NCI-H69 (cell line): ENCODE measurements around the gene FCHSD1.

Experiments used
- DNase-seq: peaks from one replicate; lab custom pipeline; 2025; lab: John Stamatoyannopoulos, UW

FCHSD1 gene

DNA sequence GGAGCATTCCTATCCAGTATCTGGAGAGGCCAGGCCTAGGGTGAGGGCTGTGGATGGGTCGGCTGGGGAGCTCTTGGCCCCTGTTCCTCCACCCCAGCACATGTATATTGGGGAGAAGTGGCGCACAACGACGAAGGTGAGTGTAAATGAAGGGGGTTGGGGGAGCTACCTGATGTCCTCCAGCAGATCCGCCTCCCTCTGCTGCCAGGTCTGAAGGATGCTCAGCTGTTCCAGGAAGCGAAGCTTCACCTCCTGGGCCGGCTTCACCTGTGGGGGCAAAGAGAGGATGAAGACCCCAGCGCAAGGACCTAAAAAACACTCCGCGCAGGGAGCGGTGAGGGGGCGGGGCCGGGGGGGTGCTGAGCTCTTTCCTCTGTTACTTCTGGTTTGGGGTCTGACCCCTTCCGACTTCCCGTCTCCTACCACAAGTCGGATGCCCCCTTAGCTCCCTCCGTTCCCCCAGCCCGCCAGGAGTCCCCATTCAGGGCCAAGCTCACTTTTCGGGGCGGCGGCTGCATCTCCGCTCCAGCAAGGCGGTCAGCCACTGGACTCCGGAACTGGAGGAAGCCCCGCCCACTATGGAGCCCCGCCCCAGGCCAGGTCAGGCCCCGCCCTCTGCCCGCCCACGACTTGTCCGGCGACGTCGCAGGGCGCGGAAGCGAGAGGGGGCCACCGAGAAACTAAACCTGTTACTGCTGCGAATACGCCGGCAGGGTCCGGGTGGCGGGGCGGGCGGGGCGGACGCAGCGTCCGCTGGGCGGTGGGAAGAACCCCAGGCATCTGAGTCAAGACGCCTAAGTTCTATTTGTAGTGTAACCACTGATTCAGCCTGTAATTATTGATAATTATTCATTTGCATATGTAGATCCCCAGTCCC lies at the start of gene FCHSD1:
FCHSD1 (minus strand) TSS at position 568 of the 877 bp plus-strand sequence; CDS start at position 518, 50 bp downstream.
- peak; percentile 87 for DNase-seq

DNA sequence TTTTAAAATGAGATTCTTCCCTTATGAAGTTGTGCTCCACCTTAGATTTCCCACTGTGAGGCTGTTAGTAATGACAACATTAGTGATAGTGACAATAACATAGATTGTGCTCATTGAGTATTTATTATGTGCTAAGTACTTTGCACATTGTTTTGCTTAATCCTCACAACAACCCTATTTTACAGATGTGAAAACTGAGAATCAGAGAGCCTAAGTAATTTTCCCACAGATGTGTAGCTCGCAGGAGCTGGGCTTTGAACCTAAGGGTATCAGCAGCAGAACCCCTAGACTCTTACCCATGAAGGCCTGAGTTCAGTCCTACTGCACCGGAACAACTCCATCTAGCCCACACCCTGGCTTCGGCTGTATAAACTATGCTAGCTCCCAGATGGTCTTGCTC lies 46.4 kb upstream of the FCHSD1 start:
- no peak for DNase-seq

DNA sequence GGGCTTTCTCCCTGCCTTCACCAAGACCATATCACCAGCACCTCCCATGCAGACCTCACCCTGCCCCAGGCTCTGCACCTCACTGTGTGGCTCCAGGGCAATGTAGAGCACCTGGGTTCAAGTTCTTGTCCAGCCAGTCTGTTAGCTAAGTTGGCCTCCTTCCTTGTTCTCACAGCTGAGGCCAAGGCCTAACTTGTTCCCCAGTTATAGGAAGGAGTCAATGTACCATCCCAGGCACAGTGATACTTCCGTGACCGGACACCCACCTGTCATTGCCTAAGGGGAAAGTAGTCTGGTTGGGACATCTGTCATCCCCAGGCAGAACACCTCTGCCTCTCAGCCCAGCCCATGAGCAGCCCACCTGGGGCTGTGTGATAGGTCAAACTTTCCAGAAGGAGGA lies 45.2 kb upstream of the FCHSD1 start:
- no peak for DNase-seq

DNA sequence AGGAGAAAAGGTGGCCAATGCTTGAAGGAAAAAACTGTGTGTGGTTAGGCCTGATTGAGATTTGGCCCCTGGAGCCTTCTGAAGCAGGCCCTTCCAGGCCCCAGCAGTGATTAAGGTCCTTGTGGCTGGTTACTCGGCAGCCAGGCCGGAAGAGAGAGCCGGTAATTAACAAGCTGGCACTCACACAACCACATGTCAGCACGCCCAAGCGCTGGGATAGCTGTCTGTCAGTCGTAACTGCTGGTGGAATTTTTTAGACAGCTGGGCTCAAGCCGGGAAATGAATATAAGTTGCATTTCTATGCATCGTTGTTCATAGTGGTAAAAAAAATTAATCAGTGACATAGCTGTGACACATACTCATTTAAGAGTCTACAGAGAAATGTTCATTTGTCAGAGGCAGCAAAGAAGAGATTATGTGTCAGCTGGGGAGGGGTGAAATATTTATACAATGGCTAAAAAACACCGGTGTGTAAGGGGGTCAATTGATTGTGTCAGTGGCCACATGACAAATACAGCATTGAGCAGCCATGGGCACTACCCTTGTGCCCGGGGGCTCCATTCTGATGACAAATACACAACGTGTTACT lies 44.5 kb upstream of the FCHSD1 start:
- DNase-seq: peak; percentile 87

DNA sequence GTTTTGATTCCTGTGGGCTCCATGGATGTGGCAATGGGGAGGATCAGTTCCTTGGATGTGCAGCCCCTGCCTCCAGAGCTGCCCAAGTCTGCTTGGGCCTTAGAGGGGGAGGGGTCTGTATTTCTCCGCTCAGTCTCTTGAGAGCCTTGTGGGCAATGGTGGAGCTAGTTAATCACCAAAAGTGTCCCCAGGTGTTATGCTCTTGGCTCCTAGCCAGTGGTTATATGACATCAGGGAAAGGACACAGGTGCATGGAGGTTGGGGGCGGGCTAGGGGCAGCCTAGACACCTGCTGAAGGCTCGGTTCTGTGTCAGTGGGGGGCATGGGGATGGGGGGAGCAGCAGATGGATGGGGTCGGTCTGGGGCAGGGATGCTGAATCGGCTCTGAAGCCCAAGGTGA lies 43.3 kb upstream of the FCHSD1 start:
- peak; percentile 76 for DNase-seq

DNA sequence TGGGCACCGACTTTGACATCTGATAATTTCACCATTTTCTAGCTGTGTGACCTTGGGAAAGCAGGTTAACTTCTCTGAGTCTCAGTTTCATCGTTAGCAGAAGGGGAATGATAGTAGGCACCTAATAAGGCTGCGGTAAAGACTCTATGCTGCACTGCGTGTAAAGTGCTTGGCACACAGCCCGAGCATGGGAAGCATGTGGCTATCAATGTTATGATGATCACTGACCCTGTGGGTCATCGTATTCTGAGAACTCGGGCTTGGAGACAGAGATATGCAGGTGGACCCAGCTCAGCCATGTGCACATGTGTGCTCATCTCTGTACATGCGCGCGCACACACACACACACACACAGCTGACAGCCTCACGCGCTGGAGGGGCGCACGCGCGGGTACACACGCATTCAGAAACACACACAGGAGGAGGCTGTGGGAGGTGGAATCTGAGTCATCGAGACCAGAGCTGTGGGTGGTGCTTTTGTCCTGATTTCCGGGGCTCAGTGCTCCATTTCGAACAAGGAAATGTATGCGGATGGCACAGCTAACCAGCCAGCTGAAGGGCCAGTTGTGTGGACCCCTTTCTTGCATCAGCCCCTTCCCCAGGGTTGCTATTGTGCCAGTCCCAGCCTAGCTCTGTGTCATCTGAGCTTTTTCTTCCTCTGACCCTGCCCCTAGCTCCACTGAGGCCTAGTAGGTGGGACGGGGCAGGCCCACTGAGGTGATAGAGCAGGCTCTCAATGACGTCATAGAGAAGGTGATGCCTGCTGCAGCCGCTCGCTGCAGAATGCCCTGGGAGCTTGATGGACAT lies 41.9 kb upstream of the FCHSD1 start:
- DNase-seq: peak; percentile 44

DNA sequence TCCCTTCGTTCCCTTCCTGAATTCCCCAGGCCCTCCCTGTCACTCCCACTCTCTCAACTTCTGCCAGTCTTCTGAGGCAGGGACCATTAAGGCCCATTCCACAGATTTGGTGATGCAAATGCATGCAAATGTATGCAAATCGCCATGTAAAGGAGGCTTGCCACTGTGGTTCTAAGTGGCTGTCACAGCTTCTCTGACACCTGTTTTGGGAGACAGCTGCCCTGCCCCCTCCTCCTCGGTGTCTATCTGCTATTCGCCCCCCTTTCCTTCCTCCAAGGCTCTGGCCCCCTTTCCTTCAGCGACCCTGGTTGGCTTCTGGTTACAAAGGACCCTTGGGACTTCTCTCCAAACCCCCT lies 41.3 kb upstream of the FCHSD1 start:
- DNase-seq: no peak

DNA sequence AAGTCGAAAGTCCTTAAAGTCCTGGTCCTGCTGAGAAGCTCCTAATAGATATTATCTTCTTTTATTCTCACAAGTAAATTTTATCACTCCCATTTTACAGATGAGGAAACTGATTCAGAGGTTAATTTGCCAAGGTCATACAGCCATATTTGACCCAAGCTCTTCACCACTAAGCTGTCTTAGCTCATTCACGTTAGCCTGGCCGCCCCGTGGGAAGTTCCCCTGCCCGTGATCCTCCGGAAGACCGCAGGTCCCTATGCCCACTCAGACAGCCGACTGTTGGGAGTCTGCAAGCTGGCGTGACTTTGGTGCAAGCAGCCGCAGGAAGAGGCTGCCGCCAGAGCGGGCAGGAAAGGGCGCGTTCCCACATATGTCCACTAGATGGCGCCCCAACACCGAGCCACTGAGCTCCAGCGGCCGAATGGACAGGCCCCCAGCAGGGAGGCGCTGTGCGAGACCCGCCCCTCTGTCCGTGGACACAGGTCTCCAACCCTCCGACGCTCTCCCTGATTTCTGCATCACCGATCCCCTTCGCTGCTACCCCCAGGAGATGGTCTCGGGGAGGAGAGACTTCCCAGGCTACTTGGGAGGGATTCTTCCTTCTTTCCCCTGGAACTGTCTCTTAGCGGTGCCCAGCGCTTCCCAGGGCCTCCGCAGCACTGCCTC lies 40.8 kb upstream of the FCHSD1 start:
- peak; percentile 76 for DNase-seq

DNA sequence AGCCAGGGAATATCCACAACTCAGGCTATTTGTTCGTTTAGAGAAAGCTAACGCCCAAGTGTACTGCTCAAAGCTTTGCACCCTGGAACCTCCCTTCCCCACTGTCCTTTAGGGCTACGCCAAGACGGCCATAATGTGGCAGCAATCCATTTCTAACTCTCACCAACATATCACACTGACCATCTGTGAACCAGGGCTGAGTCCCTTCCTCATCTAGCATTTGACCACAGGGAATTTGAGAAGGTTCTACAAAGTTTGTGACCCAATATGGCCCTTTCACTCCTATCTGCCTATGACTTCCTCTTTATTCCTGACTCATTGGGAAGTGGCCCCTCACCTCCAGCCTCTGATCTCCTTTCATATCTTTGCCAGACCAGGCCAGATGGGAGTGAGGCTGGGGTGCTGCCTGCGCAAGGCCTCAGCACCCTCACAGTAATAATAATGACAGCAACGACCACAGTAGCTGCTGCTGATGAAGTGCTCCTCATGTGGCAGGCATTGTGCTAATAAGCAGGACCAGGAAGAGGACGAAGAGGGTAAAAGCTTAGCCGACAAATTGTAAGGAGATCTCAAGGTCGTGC lies 40.2 kb upstream of the FCHSD1 start:
- no peak for DNase-seq

DNA sequence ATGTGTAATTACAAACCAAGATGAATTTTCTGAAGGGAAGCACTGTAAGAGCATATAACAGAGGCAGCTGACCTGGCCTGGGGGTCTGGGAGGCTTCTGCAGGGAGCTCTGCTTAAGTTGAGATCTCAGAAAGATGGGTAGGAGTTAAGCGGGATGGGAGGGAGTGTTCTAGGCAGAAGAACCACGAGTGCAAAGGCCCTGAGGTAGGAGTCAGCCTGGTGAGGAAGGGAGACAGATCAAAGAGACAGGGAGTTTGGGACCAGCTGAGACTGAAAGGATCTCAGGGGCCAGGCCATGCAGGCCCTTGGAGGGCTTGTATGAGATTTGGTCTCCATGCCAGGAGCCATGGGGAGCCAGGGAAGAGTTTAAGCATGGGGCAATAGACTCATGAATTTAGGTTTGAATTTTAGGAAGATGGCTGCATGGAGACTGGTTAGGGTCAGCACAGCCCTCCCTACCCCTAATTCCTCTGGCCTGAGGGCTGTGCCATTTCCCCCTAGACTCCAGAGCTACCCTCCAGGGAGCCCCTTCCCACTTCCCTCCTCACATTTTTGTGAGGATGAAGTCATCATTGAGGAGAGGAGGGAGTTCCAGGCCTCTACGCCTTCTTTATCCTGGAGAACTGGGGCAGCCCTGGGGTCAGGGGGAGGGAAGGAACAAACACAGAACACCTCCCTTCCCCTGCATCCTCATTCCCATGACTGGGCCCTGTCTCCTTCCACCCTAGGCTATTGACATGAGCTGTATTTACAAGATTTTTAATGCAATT lies 35.6 kb upstream of the FCHSD1 start:
- DNase-seq: no peak

DNA sequence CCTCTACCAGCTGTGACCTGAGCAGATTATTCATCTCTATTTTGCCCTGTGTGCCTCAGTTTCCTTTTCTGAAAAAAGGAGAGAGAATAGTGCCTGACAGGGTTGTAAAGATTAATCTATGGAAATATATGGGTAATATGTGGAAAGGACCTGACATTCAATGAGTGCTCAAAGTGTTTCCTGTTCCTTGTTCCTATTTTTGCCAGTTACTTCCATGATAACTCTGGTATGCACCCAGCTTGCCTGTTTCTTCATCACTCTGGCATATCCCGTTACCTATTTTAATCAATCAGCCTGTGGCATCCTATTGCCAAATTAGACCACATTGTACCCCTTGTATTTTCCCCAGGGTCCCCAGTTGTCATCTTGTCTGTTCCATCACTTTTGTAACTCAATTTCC lies 34.4 kb upstream of the FCHSD1 start:
- DNase-seq: no peak

DNA sequence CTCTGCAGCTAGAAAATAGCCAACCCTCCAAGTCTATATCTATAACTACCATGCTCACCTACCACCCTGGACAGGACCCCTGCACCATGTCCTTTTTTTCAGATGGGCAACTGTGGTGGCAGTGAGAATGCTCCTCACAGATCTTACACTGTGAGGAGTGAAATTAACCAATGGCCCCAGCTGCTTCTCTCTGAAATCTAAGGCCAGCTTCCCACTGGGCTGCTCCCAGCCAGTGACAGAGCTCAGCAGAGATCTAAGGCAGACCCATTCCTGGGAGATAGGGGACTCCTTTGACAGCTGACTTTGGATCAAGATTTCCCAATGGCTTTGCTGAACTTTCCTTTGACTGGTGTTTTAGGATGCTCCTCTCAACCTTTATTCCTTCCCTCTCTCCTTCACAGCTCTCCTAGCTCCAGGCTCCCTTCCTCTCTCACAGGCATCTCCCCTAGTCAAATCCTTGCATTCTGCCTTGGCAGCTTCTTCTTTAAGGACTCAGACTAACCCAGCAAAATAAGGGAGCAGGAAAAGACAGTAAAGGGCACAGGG lies 32.5 kb upstream of the FCHSD1 start:
- DNase-seq: no peak

DNA sequence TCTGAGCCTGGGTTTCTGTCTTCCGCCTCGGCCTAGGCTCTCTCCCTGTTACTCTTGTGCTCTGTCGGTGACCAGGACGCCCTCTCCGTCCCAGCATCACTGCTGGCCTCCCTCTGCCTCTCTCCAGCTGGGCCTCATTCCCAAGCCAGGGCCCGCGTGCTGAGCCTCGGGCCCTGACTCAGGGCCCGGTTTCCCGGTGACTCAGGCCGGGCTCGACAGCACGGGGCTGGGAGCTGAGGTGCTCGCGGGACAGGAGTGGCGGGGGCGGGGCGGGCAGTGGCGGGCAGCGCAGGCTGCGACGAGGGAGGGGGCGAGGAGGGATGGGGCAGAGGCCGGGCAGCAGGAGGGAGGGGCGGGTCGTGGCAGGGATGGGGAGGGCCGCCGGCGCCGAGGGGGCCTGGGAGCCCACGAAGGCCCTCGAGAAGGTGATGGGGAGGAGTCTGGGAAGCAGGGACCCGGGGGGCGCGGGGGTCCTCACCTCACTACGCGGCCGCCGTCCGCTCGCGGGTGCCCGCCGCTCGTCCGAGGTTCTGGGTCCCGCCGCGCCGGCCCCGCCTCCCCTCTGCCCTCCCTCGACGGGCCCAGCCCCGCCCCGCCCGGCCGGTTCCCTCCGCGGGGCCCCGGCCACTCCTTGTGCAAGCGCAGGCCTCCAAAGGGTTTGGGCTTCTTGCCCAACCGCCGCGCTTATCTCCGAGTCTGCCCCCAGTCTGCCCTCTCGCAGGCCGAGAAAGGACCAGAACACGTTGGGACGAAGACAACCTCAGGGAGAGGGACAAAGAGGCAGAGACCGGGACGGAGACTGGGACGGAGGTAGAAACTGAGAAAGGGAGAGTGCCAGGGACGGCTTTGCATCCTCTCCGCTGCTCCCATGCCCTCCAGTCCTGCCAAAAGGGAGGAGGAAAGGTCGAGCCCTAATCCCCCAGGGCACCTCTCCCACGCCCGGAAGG lies 30.8 kb upstream of the FCHSD1 start, which contains the start of gene ARAP3:
ARAP3 (minus strand) TSS at position 536 of the 947 bp plus-strand sequence. CDS start 1,744 bp downstream, outside the sequence.
- DNase-seq: peak; percentile 58

DNA sequence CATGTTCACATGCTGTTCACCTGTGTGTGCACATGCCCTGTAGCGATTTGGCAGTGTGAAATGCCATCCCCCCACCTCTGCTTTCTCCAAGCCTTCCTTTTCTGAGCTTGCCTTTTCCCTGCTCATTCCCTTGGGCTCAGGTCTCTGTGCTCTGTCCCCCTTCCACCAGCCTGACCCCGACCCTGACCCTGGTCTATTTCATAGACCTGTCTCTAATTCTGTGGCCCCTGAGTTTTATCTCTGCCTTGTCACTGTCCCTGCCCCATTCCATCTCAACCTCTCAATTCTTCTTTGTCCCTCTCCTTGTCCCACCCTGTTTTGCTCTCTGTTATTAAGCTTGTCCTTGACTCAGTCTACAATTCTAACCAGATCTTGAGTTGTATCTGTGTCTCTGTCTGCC lies 30.1 kb upstream of the FCHSD1 start:
- no peak for DNase-seq

DNA sequence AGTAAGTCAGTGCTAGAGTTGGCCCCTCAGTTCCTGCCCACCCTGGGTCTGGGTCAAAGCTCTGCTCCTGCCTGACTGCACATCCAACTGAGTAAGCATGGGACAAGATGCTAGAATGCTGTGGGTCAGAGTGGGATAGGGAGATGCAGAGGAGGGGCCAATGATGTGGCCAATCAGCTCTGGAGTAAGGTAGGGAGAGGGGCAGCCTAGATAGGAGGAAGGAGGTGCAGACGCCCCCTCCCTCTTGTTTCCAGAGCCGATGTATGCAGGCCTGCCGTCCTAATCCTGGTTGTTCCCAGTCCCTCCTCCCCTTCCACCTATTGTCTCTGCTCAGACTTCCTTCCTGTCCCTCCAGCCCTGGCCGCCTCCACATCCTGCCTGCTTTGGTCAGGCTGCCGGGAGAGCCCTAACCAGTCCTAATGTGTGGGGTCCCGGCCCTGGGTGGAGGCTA lies 29.6 kb upstream of the FCHSD1 start:
- DNase-seq: peak; percentile 18

DNA sequence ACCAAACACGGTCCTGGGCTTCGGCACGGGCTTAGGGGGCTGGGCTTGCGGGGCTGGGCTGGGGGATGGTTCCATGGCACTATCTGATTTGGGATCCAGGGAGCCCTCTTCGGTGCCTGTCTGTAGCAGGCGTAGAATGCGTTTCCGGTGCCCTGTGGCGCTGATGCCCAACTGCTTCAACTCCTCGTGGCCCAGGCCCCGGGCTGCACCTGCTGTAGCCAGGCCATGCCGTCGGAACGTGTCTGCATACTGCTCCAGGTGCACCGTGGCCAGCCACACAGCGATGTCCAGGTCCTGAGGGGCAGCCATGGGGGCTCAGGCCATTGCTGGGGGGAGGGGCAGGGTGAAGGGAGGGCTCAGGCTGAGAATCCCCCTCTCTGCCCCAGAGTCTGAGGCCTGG lies 29.0 kb upstream of the FCHSD1 start:
- DNase-seq: no peak

DNA sequence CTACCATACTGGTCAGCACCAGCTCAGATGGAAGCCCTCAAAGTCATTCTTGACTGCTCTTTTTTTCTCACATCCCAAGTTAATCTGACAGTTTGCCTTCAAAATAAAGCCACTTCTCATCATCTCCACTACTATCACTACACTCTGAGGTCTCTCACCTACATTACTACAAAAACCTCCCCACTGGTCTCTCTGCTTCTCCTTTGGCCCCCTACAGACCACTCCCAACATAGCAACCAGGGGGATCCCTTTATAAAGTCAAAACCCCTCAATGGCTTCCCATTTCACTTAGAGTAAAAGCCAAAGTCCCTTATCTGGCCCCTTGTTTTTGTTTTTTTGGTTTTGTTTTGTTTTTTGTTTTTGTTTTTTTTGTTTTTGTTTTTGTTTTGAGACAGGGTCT lies 26.2 kb upstream of the FCHSD1 start:
- peak; percentile 16 for DNase-seq

DNA sequence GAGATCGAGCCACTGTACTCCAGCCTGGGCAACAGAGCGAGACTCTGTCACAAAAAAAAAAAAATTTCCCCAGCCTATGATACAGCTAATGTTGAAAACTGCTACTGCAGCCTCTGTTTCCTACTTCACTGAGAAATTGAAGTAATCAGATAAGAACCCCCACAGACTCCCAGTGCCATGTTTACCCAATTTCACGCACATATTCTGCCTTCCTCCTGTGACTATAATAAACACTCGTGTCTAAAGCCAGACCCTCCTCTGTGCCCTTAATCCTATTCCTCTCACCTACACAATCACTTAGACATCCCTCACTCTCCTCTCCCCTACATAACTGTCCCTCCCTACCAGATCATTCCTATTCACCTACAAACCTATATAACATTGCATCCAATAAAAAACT lies 24.5 kb upstream of the FCHSD1 start:
- no peak for DNase-seq

DNA sequence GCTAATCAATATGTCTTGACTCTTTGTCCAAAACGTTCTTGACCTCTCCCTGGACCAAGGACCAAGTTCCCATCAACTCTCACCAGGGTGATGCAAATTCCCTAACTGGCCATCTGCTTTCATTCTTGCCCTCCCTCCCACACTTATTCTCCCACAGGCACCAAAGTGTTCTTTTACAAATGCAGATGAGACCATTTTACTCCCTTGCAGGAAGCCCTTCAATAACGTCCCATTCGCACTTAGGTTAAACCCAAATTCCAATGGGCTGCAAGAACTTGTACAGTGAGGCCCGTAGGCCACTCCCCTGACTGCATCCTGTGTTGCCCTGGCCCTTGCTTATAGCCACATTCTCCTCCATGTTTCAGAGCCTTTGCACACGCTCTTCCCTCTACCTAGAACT lies 23.5 kb upstream of the FCHSD1 start:
- no peak for DNase-seq
